Esophagus squamous epithelium (tissue), 5 donors: ENCODE data around the gene RSBN1L. TPM values are rescaled to one million over a fixed set of nuclear protein-coding genes. Genes with fewer than 3 reads are reported as not detected.
A peak's percentile ranks its signal among the peaks of the same experiment; 100 is the strongest.
"Not testable (repeated sequence)": the region's sequence is repeated elsewhere in the genome, so short reads cannot be mapped to it uniquely, and the experiment has no call there.

Source experiments
- DNase-seq: peaks from one replicate; lab custom pipeline; 2025; lab: John Stamatoyannopoulos, UW
- H3K27ac ChIP-seq, 4 donors: fragments of 200-600 bp; sonication (generic); one replicate each; pipeline ENCODE4 v1.5.1; 2016 to 2019; ENCODE audit warnings: mild to moderate bottlenecking in 1 of 4
- H3K27me3 ChIP-seq, 4 donors: fragments of 200-600 bp; sonication (generic); 1 replicate in 3 of 4; 2 replicates in 1 of 4; pipeline versions ENCODE4 v1.5.1 to v1.6.0; 2017 to 2021; ENCODE audit warnings: antibody characterized with exemption in 1 of 4
- H3K36me3 ChIP-seq, 3 donors: fragments of 200-600 bp; sonication (generic); one replicate each; pipeline ENCODE4 v1.5.1; 2016 to 2019
- H3K4me1 ChIP-seq, 3 donors: fragments of 200-600 bp; sonication (generic); one replicate each; pipeline ENCODE4 v1.5.1; 2017 to 2019
- H3K4me3 ChIP-seq, 4 donors: fragments of 200-600 bp; sonication (generic); 1 replicate in 3 of 4; 2 replicates in 1 of 4; pipeline ENCODE4 v1.5.1; 2016 to 2019; ENCODE audit warnings: mild to moderate bottlenecking in 2 of 4, moderate library complexity in 1 of 4
- H3K9me3 ChIP-seq, 3 donors: fragments of 200-600 bp; sonication (generic); one replicate each; pipeline ENCODE4 v1.5.1; 2016 to 2019
- POLR2A ChIP-seq, 4 donors: fragments of 450-650 bp; IDR thresholded peaks; one replicate each; pipeline ENCODE4 v1.6.1; 2017; ENCODE audit warnings: antibody characterized with exemption in 4 of 4, mild to moderate bottlenecking in 4 of 4, moderate library complexity in 3 of 4
- WGBS, 2 donors: methylation state at CpG; one replicate each; pipeline ENCODE4 v1.1.5; 2018; 5-methylcytosine and 5-hydroxymethylcytosine counted together
- intact Hi-C: fragments of 100-400 bp; cut with DNase I; formaldehyde crosslinking; loops from one replicate; pipeline ENCODE4 v1.15.0; 2022
- total RNA-seq, 4 donors: library from RNA; depleted of rRNA; stranded (reverse); fragments of >200 nt; gene quantifications; one replicate each; pipeline ENCODE4 v1.1.0, GENCODE V29; 2016
- TF ChIP-seq, protein P1 (sequence below), 6 experiments: fragments of 450-650 bp in 4 of 6; fragments of 200-600 bp in 2 of 6; sonication (generic) in 2 of 6; IDR thresholded peaks; one replicate each; pipeline ENCODE4 v1.5.1; 2016 to 2019; ENCODE audit warnings: antibody characterized with exemption in 6 of 6, mild to moderate bottlenecking in 4 of 6, moderate library complexity in 4 of 6
- donor health status: DM: yes; HTN: yes; CAD: no.

RSBN1L gene
- total RNA-seq = 10 to 100 TPM; 10.8 to 22.9 (median 14.1) TPM

DNA sequence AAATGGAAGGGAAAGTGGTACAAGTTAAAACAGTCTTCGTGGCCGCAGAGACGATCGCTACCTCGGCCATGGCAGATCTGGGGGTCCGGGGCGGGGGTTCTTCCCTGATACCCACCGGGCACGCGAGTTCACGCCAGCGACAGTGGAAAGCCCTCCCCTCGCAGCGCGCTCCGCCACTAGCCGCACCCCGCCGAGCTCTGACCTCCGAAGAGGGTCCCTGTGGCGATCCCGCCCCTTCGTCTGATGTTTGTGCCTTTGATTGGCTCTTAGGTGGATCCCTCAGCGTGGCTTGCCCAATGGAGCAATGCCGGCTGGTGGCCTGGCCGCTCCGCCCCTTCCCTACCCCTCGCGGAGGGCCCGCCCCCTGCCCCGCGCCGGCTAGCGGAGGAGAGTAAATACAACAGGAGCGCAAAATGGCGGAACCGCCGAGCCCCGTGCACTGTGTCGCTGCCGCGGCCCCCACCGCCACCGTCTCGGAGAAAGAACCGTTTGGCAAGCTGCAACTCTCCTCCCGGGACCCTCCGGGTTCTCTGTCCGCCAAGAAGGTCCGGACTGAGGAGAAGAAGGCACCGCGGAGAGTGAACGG lies at the start of gene RSBN1L:
Gene RSBN1L (plus strand): TSS at position 403 of the 586 bp plus-strand sequence. CDS start 11 bp downstream, at position 414.
- peak within 1 kb of the TSS; percentile 81 to 100 (median 98) for H3K4me3 ChIP-seq
- no peaks in the 10 kb centered on the region for H3K36me3 ChIP-seq
- DNase-seq = peak; percentile 88
- peaks cover 0 to 78% (median 20%) of the 10 kb centered on the region in 3 donors for H3K4me1 ChIP-seq
- H3K9me3 ChIP-seq = no peaks in the 10 kb centered on the region
- no peaks in the 10 kb centered on the region for H3K27me3 ChIP-seq
- peak within 1 kb of the TSS; percentile 95 to 100 (median 98) for H3K27ac ChIP-seq
- intact Hi-C loops = no loop called here
- TF ChIP-seq, protein P1, sequence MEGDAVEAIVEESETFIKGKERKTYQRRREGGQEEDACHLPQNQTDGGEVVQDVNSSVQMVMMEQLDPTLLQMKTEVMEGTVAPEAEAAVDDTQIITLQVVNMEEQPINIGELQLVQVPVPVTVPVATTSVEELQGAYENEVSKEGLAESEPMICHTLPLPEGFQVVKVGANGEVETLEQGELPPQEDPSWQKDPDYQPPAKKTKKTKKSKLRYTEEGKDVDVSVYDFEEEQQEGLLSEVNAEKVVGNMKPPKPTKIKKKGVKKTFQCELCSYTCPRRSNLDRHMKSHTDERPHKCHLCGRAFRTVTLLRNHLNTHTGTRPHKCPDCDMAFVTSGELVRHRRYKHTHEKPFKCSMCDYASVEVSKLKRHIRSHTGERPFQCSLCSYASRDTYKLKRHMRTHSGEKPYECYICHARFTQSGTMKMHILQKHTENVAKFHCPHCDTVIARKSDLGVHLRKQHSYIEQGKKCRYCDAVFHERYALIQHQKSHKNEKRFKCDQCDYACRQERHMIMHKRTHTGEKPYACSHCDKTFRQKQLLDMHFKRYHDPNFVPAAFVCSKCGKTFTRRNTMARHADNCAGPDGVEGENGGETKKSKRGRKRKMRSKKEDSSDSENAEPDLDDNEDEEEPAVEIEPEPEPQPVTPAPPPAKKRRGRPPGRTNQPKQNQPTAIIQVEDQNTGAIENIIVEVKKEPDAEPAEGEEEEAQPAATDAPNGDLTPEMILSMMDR (IDR thresholded peaks at IDR 0.05) = peak in 5 of 6 experiments; percentile 24 to 49 (median 42)
- peak in 3 of 4 donors; percentile 86 to 97 (median 91) for TF ChIP-seq POLR2A (IDR thresholded peaks at IDR 0.05)
- 0% methylated on average over 1 to 3 of the region's 53 CpGs for WGBS, 2 donors

DNA sequence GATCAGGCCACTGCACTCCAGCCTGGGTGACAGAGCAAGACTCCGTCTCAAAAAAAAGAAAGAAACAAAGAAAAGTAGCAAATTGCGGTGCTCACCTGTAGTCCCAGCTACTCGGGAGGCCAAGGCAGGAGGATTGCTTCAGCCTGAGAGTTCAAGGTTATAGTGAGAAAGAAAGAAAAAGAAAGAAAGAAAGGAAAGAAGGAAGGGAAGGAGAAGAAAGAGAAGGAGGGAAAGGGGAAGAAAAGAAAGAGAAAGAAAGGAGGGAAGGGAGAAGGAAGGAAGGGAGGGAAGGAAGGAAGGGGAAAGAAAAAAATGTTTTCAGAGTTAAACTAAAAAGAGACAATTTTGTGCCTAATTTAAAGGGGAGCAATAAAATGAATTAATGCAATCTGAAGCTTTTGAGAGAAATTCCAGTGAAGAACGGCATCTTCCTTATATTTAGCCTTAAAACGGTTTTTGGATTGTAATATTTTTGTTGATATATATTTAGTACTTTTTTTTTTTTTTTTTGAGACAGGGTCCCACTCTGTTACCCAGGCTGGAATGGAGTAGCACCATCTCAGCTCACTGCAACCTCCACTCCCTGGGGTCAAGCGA lies 47.4 kb upstream of the RSBN1L start:
- Histone ChIP-seq H3K9me3 (no peaks in the 10 kb centered on the region), H3K36me3 (peaks cover 0 to 58% (median 11%) of the 10 kb centered on the region in 3 donors), H3K4me1 (no peaks in the 10 kb centered on the region), H3K27ac (no peak overlapping the region), H3K27me3 (no peaks in the 10 kb centered on the region), H3K4me3 (no peak overlapping the region)
- intact Hi-C loops = no loop called here
- WGBS, 2 donors = 95 to 96% methylated on average over 6 of the region's 6 CpGs
- TF ChIP-seq, protein P1 (IDR thresholded peaks at IDR 0.05) = no peak
- no peak for TF ChIP-seq POLR2A (IDR thresholded peaks at IDR 0.05)
- no peak for DNase-seq

DNA sequence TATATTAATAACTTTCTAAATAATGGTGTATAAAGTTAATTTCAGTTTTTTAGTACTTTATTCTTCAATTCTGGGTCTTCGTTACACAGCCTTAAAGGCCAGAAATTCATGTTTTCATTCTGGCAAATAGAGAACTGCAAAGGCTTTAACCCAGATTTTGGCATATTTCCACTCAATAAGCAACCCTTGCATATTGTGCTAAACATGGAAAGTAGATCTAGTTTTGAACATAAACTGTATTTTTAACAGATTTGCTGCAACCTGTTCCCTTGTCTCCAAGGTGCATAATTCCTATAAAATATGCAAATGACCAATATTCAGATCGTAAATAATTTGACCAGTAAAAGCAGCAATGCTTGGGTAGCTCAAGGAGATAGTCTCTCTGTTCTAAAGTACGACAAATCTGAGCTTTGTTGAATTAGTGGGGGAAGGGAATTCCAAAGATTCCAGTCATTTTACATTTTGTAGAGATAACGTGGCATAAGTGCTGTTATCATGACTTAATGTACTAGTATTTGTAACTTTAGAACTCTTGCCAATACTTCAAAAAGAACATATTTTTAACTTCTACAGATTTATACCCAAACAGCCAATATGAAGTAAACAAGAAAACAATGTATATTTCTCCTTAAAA lies 46.4 kb upstream of the RSBN1L start:
- Histone ChIP-seq H3K36me3 (peaks cover 0 to 54% (median 5%) of the 10 kb centered on the region in 3 donors), H3K4me1 (no peaks in the 10 kb centered on the region), H3K27ac (no peak overlapping the region), H3K9me3 (no peaks in the 10 kb centered on the region), H3K27me3 (no peaks in the 10 kb centered on the region), H3K4me3 (no peak overlapping the region)
- intact Hi-C loops = loop anchor here (5.0 to 10.0 kb wide), 2 partner anchors 107 to 285 kb away; no protein-coding TSS in a partner anchor
- TF ChIP-seq, protein P1 (IDR thresholded peaks at IDR 0.05) = no peak
- no peak for TF ChIP-seq POLR2A (IDR thresholded peaks at IDR 0.05)
- 82% methylated on average over 4 of the region's 4 CpGs for WGBS, 2 donors
- DNase-seq = no peak

DNA sequence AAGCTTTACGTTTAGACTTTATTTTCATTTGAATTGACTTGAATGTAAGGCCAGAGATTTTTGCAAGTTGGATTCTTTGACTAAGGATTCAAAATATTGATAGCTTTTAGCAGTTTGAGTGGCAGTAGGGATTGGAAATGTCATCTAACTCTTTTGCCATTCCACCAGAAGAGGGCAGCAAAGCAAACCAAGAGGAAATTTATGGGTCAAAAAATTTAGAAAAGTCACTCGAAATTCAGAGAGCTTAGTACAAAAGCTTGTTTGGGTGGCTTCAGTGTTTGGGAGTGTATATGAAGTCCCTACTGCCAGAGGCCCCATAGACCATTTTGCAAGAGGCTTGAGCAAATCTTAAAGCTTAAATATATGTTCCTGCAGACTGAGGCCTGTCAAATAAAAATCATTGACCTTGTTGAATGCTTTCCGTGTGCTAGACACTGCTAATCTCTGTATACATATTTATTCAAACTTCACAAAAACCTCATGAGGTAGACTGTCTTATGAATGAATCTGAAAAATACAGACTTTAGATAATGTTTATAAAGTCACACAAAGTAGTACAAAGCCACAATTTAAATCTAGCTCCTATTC lies 44.6 kb upstream of the RSBN1L start:
- intact Hi-C loops = loop anchor here (5.0 to 10.0 kb wide), 2 partner anchors 106 to 283 kb away; no protein-coding TSS in a partner anchor
- no peak for DNase-seq
- TF ChIP-seq POLR2A (IDR thresholded peaks at IDR 0.05) = no peak
- TF ChIP-seq, protein P1 (IDR thresholded peaks at IDR 0.05) = peak; percentile 47 to 75 (median 60)
- no peak overlapping the region for H3K27ac ChIP-seq
- no peaks in the 10 kb centered on the region for H3K27me3 ChIP-seq
- H3K9me3 ChIP-seq = no peaks in the 10 kb centered on the region
- no peaks in the 10 kb centered on the region for H3K4me1 ChIP-seq
- H3K36me3 ChIP-seq = peaks cover 0 to 54% (median 0%) of the 10 kb centered on the region in 3 donors
- WGBS, 2 donors = 20 to 33% methylated on average over 3 of the region's 3 CpGs
- no peak overlapping the region for H3K4me3 ChIP-seq

GRCh38 chr7:77652826-77653225 lies 43.4 kb upstream of the RSBN1L start:
- H3K36me3 ChIP-seq = peaks cover 0 to 50% (median 0%) of the 10 kb centered on the region in 3 donors
- not testable (repeated sequence) for H3K27ac ChIP-seq, DNase-seq, H3K4me1 ChIP-seq, H3K27me3 ChIP-seq, H3K9me3 ChIP-seq, H3K4me3 ChIP-seq
- intact Hi-C loops = loop anchor here (5.0 to 10.0 kb wide), 2 partner anchors 104 to 282 kb away; no protein-coding TSS in a partner anchor
- WGBS, 2 donors = 94 to 97% methylated on average over 10 of the region's 12 CpGs
